COLO668 (cell line): ENCODE measurements around the gene PPIP5K2.
"Not testable (repeated sequence)": the region's sequence is repeated elsewhere in the genome, so short reads cannot be mapped to it uniquely, and the experiment has no call there.

ENCODE experiments used
- DNase-seq: peaks from one replicate; lab custom pipeline; 2025; ENCODE audit not compliant: unreplicated experiment; lab: John Stamatoyannopoulos, UW

The PPIP5K2 gene

DNA sequence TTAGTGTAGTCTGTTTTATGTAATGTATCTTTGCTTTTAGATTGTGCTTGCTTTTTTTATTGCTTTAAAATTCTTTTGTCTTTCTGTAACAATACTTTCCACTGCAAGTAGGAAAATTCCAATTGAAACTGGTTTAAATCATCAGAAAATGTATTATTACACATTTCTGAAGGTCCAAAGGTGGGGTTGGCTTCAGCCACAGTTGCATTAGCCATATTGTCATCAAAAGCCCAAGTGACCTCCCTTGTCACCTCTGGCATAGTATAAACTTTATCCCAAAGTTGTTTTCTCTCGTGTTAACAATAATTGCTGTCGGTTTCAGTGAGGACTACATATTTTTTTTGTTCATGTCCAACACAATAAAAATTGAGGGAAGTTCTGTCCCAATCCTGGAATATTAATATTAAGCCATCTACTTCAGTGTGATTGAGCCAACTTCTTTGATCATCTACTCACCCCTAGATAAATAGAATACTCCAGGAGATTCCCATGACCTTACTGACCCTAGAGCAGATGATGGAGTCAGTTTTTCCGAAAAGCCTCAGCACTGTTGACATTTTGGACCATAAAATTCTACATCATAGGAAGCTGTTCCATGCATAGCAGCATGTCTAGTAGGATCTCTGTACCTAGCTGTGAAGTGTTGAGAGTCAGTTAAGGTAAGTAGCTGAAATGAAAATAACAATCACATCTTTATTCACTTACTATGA lies 86.0 kb downstream of the PPIP5K2 start:
- DNase-seq: no peak

DNA sequence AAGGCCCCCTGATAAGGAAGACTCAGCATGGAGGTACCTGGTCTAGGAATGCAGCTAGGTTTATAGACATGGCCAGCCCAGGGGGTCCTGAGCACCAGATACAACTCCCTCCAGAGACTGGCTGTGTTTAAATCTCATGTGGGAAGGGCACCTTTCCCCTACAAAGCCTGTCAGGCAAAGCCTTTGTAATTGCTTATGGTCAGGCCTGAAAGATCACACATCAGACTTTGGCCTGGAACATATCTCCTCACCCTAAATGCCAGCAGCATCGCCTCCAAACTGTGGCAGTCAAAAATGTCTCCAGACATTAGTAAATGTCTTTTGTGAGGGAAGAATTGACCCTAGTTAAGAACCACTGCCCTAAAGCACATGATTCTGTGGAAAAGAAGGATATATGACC lies 86.9 kb downstream of the PPIP5K2 start:
- DNase-seq: no peak

DNA sequence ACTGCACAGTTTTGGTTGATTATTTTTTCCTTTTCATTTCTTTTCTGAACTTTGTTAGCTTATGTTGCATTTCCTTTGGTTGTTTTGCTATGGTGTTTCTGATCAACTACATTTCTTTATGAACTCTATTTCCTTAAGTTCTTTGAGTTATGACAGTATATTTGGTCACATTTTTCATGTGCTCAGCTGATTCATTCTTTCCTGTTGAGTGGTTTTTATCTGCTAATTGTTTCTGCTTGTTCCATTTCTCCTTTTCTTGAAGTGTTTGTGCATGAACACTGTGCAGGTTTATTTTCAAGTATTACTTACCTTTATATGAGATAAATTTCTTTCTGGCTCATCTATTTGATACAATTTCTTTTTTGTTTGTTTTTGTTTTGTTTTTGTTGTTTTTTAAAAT lies 87.6 kb downstream of the PPIP5K2 start:
- no peak for DNase-seq

DNA sequence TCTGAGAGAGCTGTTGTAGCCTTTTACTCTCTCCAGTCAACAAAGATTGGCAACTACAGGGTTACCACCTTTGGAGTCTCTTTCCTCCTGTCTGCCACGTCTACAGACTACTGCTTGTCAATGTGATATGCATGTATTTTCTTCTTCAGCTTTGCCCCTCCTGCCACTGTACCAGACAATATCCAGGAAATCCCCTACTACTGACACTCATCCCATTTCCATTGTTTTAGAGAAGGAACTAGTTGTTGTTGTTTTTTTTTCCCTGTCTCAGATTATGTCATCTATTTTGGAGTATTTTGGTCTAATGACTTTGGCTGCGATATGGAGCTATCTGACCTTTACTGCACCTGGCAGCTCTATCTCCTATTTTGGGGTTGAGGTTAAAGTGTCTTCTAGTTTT lies 88.4 kb downstream of the PPIP5K2 start:
- no peak for DNase-seq

DNA sequence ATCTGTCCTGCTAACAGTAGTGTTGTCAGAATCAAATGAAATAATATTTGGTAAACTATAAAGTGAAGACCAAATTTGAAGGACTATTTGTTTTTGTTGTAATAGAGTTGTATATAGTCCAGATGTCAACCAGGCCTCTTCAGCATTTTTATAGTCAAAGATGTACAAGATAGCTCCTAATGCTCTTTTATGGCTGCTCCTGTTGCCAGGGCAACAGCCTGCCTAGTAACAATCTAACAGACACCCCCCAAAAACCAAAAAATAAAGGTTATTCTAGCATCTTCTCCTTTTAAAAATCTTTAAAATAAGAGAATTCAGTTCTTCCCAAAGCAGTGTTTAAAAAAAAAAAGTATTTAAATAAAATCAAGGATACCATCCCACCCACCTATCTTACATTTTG lies 89.0 kb downstream of the PPIP5K2 start:
- DNase-seq: no peak

DNA sequence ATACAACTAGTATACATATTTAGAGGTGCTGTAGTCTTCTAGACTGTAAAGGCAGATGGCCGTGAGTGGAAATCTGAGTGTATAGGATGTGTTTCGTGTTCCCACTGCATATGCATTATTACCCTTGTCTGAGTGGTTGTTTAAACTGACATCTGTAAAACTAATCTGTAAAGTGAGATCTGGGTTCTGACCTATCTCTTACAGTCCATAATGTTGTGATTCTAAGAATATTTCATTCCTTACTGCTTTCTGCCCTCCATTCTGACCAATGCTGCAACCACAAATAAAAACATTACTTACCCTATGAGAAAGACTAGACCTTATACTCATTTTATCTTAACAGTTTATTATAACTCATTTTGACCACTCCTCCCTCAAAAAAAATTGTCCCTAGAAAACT lies 90.9 kb downstream of the PPIP5K2 start:
- DNase-seq: no peak

DNA sequence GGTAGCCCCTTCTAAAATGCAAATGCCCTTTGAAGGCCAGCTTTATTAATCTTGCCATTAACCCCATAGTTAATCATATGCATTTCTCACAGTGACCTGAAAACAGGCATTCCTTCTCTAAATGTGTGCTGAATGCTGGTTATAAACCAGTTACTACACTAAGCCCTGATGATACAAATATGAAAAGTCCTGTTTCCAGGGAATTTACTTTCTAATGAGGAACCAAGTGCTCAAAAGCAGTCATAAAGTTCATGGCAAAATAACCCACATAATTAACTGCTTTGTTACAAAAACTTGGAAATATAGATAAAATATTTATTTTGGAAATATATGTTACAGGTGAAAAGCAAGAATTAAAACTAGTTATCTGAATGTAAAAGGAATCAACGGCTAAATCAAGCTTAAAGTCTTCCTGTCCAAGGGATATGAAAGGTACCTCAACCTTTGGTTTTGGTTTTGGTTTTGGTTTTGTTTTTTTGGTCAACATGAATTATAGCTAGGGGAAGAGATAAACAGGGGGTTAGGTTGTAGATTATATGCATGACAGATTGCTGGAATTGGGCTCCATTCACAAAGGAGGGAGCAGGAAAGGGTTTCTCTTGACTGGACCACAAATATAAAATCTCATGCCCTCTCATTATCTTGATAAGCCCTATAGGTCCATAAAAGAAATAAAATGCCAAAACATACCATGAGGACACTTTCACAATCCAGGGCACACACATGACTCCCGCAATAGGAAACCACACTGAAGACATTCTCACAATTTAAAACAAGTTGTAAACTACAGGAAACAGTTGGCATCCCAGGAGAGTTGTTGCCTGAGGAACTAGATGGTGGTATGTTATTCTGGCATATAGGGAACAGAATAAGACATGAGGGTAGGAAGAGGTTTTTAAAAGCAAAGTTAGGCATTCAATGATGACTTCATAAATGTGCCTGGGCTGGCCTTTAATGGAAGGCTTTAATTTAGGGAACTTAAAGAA lies 91.8 kb downstream of the PPIP5K2 start:
- no peak for DNase-seq

DNA sequence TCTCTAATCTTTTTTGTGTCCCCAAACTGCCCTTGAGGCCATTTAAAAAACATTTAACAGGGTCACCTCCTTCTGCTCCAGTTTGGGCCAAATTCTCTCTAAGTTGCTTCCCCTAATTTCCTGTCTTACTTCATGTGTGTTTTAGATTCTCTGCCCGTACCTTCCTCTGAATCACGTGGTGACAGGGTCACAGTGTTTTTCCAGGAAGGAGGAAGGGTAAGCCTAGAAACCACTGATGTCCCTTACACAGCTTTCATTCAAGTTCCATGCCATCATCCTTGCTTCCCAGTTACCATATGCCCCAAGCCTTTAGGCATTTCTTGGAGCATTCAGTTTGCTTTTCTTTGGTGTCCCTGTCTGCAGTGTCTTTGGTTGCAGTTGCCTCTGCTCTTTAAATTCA lies 96.0 kb downstream of the PPIP5K2 start:
- DNase-seq: no peak

DNA sequence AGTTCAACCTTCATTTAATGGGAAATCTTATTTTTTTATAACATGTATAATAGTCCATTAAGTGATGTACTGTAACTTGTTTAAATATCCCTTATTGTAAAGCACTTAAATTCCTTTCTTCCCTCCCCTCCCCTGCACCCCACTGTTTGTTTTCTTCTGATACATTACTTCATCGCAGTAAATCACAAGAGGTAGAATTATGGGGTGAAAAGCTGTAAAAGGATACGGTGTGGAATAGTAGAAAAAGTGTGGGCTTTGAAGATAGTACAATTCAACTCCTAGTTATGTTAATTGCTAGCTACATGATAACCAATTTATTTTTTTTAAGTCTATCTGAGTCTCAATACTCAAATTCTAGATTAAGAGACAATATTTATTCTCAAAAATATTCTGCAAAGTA lies 96.6 kb downstream of the PPIP5K2 start:
- DNase-seq: no peak

DNA sequence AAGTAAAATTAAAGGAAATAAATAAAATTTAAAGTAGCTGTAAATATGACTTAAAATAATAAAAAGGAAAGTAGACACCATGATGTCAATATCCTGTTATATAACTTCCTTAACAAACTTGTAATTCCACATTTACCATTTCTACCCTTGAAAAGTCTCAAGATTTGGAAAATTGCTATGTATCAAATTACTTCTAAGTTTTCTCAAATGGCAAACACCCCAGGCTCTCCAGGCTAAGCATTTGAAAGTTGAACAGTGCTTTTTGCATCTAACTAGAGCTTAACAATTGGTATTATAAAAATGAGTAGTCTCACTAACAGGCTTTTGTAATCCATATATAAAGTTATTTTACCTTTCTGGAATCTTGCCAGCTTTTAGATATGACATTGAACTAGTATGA lies 97.0 kb downstream of the PPIP5K2 start:
- DNase-seq: no peak

DNA sequence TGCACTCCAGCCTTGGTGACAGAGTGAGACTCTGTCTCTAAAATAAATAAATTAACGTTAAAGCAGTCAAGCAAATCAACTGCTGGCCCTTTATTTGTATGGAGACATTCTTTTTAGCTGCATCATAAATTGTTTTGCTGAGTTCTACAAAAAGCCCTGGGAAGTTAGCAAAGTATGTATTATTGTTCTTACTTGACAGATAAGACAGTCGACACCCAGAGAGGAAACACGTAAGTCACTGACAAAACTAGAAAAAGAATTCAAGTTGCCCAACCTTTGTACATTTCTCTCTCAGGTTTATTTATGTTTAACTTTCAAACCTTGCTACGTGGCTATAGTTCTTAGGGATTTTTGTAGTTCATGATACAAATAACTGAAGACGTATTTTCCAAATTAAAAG lies 98.1 kb downstream of the PPIP5K2 start:
- DNase-seq: no peak

DNA sequence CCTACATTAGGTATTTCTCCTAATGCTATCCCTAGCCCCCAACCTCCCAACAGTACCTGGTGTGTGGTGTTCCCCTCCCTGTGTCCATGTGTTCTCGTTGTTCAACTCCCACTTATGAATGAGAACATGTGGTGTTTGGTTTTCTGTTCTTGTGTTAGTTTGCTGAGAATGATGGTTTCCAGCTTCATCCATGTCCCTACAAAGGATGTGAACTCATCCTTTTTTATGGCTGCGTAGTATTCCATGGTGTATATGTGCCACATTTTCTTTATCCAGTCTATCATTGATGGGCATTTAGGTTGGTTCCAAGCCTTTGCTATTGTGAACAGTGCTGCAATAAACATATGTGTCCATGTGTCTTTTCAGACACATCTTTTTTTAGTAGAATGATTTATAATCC lies 99.0 kb downstream of the PPIP5K2 start:
- not testable (repeated sequence) for DNase-seq

DNA sequence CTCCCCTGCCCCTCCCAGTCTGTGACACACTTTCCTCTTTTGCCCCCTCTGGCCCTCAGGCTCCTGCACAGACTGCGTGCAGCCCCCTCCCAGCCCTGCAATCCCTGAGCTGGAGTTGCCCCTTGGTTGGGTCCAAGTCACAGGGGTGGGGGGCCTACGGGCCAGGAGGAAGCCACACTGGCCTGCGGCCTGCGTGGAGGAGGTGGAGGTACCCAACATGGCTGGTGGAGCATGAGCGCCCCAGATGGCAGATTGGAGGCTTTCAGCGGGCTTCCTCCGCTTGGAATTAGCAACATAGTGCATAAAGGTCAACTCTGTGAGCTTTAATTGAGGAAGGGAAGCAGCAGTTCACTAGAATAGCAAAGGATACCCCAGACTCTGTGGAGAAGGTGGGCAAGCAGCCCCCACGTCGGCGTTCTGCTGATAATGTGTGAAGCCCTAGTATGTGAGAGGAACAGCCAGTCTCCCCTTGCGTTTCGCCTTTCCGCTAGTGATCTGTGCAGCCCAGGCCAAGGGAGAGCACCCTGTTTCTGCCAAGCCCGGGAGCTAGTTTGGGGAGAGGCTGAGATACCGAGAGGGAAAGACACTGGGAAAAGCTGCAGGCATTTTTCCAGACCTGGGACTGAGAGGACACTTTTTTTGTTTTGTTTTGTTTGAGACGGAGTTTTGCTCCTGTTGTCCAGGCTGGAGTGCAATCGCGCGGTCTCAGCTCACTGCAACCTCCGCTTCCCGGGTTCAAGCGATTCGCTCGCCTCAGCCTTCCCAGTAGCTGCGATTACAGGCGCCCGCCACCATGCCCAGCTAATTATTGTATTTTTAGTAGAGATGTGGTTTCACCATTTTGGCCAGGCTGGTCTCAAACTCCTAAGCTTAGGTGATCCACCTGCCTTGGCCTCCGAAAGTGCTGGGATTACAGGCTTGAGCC lies 103.2 kb downstream of the PPIP5K2 start:
- no peak for DNase-seq

DNA sequence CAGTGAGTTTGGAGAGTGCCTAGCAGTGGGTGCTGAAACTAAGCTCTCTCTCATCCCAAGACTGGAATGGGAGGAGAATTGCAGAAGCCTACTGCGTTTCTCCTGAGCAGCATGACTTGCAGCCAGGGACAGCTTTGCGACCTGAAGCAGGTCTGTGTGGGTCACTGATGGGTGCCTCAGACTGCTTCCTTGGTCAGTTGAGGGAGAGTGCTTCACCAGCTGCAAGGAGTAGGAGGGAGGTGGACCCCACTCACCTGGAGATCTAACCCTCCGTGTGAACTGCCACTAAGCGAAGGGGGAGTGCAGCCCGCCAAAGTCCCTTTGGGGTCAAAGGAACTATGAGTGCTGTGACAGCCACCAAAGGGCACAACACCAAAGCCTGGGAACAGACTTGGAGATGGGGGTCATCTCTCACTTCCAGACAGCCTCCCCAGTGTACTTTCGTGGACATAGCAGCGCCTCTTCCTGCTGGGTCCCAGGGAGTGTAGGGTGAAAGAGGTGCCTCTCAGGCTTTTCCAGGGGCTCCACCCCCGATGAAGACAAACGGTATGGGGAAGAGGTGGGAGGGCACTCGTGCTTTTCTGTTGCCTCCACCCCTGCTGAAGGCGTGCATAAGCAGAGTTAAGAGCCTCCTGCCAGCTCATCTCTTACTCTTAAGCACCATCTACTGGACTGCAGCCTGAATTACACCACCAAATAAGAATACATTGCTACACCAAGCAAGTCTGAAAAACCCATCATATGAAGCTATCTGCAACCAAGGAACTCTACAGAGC lies 104.2 kb downstream of the PPIP5K2 start:
- peak; percentile 17 for DNase-seq

DNA sequence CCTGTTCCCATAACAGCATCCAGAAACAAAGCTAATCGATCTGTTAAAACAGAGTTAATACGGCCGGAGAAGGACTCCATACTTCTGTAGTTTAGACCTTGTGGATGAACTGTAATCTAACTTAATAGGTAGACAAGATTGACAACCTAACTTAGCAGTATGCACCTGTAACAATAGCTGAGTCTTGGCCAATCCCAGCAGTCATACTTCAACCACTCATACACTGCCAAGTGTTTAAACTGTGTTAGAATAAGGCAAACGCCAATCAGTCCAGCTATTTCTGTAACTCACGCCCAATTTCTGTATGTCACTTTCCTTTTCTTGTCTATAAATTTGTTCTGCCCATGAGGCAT lies 104.8 kb downstream of the PPIP5K2 start:
- no peak for DNase-seq

DNA sequence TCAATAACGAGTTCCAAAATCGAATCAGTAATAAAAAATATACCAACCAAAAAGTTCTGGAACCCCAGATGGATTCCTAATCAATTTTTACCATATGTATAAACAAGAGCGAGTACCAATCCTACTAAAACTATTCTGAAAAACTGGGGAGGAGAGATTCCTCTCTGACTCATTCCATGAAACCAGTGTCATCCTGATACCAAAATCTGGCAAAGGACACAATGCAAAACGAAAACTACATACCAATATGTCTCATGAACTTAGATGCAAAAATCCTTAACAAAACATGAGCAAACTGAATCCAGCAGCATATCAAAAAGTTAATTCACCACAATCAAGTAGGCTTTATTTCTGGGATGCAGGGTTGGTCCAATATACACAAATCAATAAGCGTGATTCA lies 108.0 kb downstream of the PPIP5K2 start:
- DNase-seq: no peak

DNA sequence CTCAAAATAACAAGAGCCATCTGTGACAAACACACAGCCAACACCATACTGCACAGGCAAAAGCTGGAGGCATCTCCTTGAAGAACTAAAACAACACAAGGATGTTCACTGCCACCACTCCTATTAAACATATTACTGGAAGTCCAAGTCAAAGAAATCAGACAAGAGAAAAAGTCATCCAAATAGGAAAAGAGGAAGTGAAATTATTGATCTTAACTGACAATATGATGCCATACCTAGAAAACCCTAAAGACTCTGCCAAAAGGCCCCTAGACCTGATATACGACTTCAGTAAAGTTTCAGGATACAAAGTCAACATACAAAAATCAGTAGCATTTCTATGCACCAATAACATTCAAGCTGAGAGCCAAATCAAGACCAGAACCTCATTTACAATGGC lies 108.5 kb downstream of the PPIP5K2 start:
- DNase-seq: no peak

DNA sequence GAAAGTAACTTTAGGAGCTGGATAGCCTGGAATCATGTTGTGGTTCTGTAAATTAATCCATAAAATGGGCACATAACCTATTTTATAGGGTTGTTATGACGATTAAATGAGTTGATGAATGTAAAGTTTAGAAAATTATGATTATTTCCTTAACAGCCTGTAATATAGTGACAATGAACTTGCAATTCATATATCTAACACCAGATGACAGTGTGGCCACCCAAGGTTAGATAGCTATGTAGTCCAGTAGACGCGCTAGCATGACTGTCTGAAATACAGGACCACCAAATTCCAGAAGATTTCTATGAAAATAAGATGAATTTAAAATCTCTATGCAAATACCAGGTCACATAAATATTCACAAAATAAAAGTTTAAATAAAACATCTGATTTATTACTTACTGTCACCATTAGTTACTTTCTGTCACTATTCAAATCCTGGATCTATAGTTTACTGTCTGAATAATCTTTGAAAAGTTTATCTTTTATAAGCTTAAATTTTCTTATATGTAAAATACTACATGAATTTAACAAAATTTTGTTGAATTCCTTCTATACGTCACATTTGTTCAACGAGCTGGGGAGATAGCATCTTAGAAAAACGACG lies 112.4 kb downstream of the PPIP5K2 start:
- DNase-seq: no peak

DNA sequence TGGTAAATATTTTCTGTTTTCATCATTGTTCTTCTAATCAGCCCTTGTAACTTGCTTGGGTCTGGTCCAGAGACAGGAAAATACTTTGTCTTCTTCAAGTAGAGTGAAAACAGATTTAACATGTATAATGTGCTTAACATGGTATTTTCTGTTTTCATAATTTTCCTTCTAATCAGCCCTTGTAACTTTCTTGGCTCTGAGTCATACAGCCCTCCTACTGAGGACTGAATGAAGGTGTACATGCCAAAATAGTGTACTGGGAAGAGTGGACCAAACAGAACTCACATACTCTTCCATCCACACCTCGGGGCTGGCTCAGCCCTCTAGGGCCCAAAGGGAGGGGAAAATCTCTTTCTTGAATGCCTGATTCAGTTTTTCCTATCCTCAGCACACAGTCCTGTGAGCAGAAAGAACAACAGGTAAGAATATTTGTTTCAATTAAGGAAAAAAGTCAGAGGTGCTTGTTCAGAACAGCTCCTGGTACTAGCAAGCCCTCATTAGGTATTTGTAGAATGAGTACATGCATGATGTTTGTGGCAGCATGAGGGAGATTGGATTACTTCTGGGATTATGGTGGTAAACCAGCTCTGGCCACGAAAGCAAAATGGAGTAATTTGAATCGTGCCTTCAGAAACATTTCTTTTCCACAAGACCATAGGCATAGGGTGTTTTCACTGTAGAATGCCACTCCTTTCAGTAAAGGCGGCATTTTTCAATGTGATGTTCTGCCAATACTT lies 114.3 kb downstream of the PPIP5K2 start:
- DNase-seq: no peak
